HG03520 (cell line): ENCODE results near the gene CASZ1.

Experiments used
- ATAC-seq: cut with Tn5 transposase; IDR thresholded peaks from one replicate; pipeline ENCODE4 v1.9.1; 2021; ENCODE audit warnings: mild to moderate bottlenecking, moderate library complexity; ENCODE audit not compliant: unreplicated experiment

CASZ1 gene

DNA sequence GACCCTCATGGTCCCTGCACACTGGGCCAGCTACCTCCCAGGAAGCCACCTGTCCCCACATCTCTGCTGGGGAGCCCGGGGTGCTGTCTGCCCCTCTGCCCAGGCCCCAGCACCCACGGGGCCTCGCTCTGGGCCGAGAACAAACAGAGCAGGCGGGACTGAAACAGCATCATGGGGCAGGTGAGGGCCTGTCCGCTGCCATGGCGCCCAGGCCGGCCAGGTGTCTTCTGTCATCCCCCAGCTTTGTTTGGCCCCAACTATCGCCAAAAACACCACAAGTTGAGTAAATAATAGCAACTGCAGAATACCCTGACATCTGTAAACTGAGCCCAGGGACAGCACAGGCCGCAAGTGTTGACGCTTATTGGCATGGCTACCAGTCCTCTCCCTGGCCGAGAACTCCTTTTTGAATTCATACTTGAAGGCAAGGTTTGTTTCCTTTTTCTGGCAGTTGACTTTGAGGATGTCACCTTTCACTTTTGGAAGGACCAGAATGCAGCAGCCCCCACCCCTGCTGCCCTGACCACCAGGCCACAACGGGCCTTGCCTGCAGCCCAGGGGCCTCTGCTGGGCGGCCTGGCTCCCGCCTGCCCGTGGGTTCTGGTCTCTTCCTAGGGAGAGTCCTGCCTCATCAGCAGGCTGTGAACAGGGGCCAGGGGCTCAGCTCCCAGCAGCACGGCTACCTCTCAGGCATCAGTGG, 152.7 kb downstream of the CASZ1 start:
- ATAC-seq = no peak

DNA sequence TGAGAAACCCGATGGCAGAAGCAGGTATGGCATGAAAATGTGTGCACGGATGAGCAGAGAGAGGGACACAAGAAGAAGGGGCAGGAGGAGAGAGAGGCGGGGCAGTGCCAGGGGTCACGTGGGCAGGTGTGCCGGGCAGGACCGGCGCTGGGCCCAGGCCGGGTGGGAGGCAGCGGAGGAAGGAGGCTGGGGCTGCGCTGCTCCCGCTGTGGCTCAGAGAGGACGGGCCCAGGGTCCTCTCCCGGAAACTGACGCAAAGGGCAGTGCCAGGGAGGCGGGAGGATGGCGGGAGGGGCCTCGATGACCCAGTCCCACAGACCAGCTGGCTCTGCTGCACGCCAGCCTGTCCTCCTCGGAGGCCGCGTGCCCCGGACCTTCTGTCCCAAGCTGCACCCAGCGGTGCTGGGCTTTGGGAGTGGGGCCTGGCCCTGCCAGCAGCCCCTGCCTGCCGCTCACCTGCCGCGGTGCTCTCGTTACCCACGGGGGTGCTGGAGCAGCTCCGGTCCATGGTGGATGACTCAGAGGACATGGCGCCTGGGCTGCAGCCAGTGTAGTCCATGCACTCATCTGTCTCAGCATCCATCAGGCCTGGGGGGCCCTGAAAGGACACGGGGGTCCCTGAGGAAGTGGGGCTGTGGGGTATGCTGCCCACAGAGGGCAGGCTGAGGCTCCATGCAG, 153.9 kb downstream of the CASZ1 start:
- ATAC-seq = no peak

DNA sequence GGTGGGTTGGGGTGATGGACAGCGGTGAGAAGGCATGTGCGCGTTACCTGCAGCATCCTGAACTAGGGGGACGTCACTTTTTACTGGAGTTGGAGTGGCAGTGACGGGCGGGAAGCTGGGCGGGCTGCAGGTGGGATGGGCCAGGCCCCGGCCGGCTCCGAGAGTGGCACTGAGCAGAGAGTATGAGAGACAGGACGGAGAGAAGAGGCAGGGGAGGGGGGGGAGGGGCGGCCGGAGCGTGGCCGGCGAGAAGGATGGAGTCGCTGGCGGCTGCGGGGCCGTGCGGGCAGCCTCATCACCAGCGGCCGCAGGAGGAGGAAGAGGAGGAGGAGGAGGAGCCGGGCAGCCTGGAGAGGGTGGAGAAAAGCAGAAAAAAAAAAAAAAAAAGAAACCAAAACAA, 154.5 kb downstream of the CASZ1 start:
- no peak for ATAC-seq

DNA sequence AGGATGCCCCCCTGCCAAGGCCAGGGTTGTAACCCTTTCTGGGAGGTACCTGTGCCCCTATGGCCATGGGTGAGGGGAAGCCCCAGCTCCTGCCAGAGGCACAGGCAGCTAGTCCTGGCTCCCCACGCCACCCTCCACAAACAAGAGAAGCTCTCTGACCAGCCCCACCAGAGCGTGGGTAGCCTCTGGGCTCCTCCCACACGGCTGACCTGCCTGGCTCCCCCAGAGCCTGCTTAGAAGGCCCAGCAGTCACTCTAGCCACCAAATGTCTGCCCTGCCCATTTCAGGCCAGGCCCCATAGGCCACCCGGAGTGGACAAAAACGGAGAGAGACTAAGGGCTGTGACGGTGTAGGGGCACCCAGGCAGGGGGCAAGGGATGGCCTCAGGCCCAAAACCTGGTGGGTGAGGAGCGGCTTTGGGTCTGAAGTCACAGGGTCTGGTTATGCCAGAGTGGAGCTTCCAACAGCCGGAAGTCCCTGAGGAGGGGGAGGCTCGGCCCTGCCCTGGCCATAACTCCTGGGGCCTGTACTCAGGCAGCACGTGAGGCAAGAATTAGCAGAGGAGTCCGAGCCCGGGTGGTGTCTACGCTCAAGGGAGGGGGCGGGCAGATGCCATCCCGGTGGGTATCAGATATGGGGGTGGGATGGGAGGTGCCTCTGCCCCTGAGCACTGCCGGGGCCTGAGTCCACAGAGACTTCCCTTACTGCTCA, 155.4 kb downstream of the CASZ1 start:
- no peak for ATAC-seq

- ATAC-seq = no peak
These were observed 156.5 kb downstream of the CASZ1 start for GRCh38 chr1:10639775-10640578.

DNA sequence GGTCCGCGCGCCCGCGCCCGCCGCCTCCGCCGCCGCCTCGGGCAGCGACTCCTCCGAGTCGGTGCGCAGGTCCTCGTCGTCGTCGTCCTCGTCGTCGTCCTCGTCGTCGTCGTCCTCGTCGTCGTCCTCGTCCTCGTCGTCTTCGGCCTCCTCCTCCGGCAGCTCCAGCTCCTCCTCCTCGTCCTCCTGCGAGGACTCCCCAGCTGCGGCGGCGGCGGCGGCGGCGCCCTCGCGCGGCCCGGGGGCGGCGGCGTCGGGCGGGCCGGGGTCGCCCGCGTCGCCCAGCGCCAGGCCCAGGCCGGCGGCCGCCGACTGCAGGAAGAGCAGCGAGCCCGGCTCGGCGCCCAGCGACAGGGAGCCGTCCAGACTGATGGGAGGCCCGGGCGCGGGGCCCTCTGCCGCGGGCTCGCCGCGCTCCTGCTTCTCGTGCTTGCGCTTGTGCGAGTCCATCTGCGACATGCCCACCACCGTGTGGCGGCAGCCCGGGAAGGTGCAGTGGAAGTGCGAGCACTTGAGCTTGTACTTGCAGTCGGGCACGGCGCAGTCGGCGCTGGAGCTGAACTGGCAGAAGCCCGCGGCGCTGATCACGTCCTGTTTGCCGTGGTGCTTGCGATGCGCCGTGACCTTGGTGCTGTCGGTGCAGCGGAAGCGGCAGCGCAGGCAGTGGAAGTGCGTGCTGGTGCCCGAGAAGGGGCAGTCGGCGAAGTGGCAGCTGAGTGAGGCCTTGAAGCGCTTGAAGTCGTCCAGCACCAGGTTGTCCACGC, 157.3 kb downstream of the CASZ1 start:
- no peak for ATAC-seq

DNA sequence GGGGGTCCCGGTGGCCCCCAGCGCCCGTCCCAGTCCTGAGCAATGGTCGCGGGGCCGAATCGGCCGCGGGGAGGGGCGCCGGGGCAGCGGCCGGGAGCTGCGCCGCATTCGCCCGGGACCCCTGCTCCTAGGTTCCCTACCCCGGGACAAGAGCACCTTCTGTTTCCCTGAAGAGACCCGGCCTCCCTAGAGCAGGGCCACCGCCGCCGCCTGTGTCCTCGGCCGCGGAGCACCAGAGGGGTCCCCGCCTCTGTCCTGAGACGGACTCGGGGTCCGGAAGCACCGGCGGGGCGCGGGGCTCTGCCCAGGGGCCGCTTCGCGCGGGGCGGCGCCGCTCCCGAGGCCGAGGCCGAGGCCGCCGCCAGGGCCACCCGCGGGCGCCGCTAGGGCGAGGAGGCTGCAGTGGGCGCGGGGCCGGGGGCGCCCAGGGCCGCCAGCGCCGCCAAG, 157.9 kb downstream of the CASZ1 start:
- no peak for ATAC-seq

- no peak for ATAC-seq
These were observed 158.4 kb downstream of the CASZ1 start for GRCh38 chr1:10637834-10638558.

GRCh38 chr1:10637400-10637799, 159.0 kb downstream of the CASZ1 start:
- ATAC-seq = no peak

DNA sequence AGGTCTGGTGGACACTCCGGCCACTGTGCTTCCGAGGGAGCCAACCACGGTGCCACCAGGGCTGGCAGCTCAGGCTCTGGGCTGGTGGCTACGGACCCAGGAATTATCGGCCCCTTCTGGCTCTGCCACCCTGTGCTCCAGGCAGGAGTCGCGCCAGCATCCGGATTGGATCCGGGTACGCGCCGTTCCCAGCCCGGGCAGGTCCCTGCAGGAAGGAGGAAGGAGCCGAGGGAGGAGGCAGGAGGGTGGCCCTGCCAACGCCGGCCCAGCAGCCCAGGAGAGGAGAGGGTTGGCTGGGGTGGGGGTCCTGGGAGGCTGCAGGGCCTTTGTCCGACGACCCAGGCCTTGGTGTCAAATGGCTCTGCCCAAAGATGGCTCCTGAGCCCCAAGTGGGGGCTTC, 160.5 kb downstream of the CASZ1 start:
- ATAC-seq = no peak

DNA sequence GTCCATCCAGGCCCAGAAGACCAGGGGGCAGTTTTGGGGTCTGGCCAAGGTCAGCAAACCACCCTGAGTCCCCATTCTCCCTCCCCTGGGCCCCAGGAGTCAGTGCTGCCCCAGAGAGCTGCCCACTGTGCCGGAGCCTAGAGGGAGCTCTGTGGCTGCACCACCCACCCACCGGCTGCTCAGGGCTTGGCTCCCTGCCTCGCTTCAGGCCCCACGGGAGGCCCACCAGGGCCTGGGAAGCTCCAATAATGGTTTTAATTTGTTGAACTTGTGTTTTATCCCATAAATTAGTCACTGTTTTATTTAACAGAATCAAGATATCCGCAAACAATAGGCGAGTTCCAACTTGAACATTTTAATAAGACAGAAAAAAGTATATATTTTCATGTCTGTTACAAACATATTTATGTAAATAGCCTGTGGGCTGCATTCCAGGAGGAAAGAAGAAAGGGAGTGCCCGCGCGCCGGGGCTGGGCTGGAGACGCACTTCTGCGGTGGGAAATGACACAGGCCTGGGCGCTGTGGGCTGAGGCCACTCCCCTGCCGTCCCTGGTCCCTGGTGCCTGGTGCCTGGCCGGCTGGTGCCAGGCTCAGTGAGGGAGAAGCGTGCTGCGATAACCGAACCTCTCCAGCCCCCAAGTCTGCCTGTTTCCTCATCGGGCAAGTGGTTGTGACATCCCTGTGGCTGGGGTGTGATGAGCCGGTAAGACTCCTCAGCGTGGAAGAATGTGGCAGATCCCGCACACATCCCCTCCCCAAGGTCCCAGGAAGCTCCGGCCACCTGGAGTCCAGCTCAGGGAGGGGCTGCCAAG, 161.2 kb downstream of the CASZ1 start:
- no peak for ATAC-seq

DNA sequence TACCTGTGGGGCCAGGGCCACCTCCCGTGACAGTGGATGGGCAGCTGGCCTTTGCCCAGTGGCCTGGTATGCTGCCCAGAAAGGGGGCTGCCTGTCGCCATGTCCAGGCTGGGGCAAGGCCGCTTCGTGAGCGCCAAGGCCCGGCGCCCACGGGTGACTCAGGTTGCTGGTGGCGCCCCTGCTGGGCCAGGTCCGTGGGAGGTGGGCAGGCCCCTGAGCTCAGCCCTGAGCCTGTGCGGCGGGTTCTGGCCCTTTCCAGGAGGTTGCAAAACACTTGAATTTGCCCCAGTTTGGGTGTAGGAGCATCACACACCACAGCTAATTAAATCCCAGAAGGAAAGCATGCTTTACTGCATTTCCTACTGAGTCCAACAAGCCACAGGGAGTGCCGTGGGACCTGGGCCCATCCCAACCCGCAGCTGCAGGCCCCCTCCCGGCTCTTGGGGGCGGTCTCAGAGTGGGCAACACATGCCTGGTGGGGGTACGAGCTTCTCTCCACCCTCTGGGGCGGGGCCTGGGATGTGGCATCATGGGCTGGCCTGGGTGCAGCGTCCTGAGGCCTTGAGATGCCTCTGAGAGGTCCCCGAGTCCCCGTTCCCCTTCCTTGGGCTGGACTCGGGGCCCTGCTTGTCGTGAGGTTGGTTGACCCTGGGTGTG, 161.9 kb downstream of the CASZ1 start:
- ATAC-seq = no peak

DNA sequence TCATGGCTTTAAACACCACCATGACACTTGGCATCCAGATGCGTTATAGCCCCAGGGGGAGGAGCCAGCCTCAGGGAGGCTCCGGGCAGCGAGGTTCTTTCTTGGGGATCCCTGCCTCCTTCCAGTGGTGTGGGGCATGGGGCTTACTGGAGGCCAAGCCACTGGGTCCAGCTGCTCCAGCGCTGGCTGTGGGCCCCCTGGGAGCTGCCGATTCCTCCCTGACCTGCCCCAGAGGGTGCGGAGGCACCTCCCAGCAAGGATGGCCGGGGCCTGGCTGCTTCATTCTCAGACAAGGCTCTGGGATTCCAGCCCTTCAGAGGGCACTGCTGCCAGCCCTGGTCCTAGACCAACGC, 162.4 kb downstream of the CASZ1 start:
- no peak for ATAC-seq

DNA sequence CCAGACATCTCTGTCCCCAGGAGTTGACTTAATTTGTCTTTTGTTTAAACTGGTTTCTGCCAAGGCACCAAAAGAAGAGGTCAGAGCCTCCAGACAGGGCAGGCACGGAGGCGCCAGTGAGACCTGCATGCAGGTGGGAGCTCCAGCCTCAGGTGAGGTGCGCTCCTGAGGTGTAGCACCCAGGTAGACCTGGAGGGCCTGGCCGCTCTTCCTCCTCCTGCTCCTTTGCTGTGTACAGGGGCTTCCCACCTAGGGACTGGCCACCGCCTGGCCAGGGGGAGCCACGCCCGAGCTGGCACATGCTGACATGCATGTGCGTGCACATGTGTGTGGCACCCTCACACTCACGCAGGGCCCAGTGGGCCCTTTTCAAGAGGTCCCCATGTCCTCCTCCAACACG, 163.0 kb downstream of the CASZ1 start:
- no peak for ATAC-seq

DNA sequence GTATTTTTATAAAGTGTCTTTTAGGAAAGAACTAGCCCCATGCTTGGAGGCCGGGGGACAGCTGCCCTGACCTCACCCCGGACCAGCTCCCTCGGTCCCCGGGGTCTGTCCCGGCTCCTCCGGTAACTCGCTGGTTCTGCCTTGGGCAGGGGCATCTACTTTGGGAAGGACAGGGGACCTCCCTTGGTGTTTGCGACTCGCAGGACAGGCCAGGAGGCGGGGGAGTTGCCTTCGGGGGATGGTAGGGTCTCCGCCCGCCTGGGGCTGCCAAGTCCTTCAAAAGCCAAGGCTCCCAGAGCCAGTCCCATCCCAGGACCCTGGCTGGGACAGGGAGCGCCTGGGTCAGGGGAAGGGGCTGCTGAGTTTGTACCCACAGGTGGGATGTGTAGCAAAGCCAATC, 163.8 kb downstream of the CASZ1 start:
- ATAC-seq = no peak

GRCh38 chr1:10631811-10632593, 164.4 kb downstream of the CASZ1 start:
- ATAC-seq = no peak

- ATAC-seq = no peak
These were observed 165.2 kb downstream of the CASZ1 start for GRCh38 chr1:10631121-10631810.
